Omental fat pad (tissue), 4 donors: ENCODE data around the gene ZSCAN10. TPM values are rescaled to one million over a fixed set of nuclear protein-coding genes. Genes with fewer than 3 reads are reported as not detected.
"Not testable (repeated sequence)": the region's sequence is repeated elsewhere in the genome, so short reads cannot be mapped to it uniquely, and the experiment has no call there.

Experiments
- ATAC-seq: fragments of 150-250 bp; one replicate; pipeline ENCODE4 v1.9.1; 2016; ENCODE audit warnings: mild to moderate bottlenecking, moderate library complexity; ENCODE audit not compliant: low FRiP score
- DNase-seq: peaks from one replicate; pipeline ENCODE4 v3.0.0-alpha.2; 2019; ENCODE audit warnings: low spot score
- total RNA-seq, 4 donors: library from RNA; depleted of rRNA; stranded (reverse); fragments of >200 nt; gene quantifications; one replicate each; pipeline ENCODE4 v1.1.0, GENCODE V29; 2016
- TF ChIP-seq, protein P1 (sequence below), 3 donors: fragments of 450-650 bp; IDR thresholded peaks; one replicate each; pipeline ENCODE4 v1.5.1; 2016 to 2017; ENCODE audit warnings: antibody characterized with exemption in 3 of 3, mild to moderate bottlenecking in 3 of 3, moderate library complexity in 2 of 3

ZSCAN10 gene
- total RNA-seq, 4 donors from 2014 or later: 0.28 TPM; not detected in 3

- ATAC-seq: no peak
- DNase-seq: no peak
- TF ChIP-seq, protein P1, sequence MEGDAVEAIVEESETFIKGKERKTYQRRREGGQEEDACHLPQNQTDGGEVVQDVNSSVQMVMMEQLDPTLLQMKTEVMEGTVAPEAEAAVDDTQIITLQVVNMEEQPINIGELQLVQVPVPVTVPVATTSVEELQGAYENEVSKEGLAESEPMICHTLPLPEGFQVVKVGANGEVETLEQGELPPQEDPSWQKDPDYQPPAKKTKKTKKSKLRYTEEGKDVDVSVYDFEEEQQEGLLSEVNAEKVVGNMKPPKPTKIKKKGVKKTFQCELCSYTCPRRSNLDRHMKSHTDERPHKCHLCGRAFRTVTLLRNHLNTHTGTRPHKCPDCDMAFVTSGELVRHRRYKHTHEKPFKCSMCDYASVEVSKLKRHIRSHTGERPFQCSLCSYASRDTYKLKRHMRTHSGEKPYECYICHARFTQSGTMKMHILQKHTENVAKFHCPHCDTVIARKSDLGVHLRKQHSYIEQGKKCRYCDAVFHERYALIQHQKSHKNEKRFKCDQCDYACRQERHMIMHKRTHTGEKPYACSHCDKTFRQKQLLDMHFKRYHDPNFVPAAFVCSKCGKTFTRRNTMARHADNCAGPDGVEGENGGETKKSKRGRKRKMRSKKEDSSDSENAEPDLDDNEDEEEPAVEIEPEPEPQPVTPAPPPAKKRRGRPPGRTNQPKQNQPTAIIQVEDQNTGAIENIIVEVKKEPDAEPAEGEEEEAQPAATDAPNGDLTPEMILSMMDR (IDR thresholded peaks at IDR 0.05): no peak
These were observed 41.6 kb downstream of the ZSCAN10 start for GRCh38 chr16:3057181-3058138.

- ATAC-seq (no peak), DNase-seq (no peak)
- TF ChIP-seq, protein P1 (IDR thresholded peaks at IDR 0.05): no peak
These were observed 42.5 kb downstream of the ZSCAN10 start for GRCh38 chr16:3056336-3057180.

DNA sequence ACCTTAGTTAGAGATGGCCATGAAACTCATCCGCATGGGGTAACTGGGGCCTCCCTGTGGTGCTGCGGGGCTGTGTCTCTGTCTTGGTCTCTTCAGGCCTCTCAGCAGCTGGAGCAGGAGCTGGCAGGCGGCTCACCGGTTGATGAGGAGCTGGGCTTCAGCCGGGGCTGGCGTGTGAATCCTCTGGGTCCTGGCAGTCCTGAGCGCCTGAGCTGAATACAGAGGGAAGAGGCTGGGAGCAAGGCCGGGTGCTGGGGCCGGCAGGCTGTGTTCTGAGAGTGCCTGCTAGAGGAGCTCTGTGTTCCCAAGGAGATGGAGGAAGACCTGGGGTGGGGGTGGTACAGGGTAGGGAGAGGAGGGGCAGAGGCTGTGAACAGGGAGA, 43.4 kb downstream of the ZSCAN10 start:
- DNase-seq, ATAC-seq: not testable (repeated sequence)

DNA sequence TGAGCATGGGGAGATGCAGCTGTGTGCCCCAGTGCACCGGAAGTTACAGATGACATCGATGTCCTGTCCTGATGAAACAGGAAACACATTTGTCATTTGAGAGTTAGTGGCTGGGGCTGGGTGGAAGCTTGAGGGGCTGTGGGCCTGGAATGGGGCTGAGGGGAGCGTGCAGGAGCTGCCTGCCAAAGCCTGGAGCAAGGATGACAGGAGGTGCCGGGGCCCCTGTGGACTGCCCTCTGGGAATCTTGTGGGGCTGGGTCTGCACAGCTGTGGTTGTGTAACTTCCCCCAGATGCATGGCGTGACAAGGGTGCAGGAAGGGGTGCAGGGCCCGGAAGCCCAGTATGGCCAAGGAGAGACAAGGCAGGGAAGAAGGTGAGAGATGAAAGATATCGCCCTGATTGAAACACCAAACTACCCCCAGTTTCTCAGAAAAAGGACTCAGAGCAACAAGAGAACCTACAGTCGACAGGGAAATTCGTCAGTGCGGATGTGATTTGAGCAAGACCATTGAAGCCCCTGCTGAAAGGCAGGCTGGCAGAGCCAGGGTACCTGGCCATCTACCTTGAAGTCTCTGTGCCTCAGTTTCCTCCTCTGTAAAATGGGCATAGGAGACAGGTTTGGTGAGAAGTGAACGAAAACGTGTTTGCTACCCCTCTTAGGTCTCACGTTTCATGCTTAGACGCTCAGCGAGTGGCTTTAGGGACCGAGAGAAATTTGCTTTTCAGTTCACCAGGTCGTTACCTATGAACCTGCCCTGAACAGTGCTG, 43.9 kb downstream of the ZSCAN10 start:
- DNase-seq (no peak), ATAC-seq (no peak)
- TF ChIP-seq, protein P1 (IDR thresholded peaks at IDR 0.05): no peak

DNA sequence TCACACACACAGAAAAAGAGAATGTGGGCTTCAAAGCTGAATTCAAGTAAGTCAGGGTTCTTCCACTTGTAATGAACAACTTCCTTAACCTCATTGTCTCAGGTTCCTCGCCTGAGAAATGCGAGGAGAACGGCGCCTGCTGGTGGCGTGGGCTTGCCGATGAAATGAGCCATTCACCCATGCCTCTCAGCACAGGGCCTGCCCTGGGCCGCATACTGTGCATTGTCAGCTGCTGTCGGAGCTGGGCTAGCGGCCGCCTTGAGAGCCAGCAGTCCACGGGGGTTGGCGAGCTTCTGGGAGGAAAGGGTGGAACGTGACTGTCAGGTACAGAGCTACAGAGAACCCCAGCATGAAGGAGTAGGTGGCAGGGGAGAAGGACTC, 45.8 kb downstream of the ZSCAN10 start:
- DNase-seq, ATAC-seq: not testable (repeated sequence)

DNA sequence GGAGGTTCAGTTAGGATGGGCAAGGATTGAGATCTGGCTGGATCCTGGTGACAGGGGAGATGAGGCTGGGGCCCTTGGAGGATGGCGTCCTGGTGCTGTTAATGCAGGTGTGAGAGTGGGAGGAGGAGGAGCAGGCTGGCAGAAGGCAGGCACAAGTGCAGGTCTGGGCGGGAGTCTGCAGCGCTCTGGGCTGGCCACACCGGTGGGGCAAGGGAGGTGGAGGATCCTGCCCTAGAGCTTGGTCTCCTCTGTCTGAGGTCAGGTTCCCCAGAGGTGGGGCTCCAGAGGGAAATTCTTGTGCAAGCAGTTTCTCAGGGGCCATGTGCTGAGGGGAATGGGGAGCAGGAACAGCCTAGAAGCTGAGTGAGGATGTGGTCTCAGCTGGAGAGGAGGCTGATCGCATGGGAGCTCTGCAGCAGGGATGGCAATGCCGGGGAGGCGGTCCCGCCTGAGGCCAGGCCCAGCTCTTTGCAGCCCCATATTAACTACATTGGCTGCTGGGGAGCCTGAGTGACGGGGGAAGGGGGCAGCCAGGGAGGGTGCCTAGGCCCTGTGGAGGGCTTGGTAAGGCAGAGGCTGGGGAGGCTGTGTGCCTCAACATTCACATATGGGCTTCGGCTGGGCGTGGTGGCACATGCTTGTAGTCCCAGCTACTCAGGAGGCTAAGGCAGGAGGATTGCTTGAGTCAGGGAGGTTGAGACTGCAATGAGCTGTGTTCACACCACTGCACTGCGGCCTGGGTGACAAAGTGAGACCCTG, 46.3 kb downstream of the ZSCAN10 start:
- DNase-seq, ATAC-seq: not testable (repeated sequence)

DNA sequence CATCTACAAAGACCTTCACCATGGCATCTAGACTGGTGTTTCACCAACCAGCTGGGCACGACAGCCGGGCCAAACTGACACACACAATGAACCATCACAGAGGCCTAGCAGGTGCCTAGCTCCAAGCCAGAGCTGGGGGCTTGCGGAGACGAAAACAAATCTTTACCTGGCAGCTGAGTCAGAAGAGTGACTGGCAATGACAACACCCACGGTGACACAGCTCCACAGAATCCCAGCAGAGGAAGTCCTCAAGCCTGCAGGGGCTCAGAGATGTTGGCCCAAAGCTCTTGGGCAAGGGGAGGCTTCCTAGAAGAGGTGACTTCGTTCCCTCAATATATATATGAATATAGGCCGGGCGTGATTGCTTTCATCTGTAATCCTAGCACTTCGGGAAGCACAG, 47.6 kb downstream of the ZSCAN10 start:
- no peak for ATAC-seq
- no peak for DNase-seq
- TF ChIP-seq, protein P1 (IDR thresholded peaks at IDR 0.05): no peak
